HUDEP-2 (cell line): ENCODE measurements around the gene CPNE7.
"Not testable (repeated sequence)": the region's sequence is repeated elsewhere in the genome, so short reads cannot be mapped to it uniquely, and the experiment has no call there.

Source experiments
- DNase-seq, 76 experiments: peaks; one replicate each; lab custom pipeline; 2025; ENCODE audit not compliant: unreplicated experiment in 76 of 76; lab: John Stamatoyannopoulos, UW

Gene CPNE7

DNA sequence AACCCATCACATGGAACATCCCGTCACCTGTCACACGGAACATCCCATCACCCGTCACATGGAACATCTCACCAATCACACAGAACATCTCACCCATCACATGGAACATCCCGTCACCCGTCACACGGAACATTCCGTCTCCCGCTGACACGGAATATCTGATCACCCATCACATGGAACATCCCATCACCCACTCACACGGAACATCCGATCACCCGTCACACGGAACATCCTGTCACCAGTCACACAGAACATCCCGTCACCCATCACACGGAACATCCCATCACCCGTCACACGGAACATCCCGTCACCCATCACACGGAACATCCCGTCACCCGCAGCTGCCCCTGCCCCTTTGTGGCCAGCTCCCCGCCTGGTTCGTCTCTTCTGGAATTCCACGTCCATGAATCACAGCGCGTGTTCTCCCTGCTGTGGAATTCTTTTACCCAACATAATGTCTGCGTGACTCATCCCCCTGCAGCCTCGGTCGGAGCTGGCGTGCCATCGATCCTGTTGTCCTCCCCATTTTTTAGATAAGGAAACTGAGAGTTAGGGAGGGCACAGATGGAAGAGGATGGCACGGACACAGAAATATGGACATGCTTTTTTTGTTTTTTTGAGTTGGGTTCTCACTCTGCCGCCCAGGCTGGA, 5.6 kb downstream of the CPNE7 start:
- no peak for DNase-seq

DNA sequence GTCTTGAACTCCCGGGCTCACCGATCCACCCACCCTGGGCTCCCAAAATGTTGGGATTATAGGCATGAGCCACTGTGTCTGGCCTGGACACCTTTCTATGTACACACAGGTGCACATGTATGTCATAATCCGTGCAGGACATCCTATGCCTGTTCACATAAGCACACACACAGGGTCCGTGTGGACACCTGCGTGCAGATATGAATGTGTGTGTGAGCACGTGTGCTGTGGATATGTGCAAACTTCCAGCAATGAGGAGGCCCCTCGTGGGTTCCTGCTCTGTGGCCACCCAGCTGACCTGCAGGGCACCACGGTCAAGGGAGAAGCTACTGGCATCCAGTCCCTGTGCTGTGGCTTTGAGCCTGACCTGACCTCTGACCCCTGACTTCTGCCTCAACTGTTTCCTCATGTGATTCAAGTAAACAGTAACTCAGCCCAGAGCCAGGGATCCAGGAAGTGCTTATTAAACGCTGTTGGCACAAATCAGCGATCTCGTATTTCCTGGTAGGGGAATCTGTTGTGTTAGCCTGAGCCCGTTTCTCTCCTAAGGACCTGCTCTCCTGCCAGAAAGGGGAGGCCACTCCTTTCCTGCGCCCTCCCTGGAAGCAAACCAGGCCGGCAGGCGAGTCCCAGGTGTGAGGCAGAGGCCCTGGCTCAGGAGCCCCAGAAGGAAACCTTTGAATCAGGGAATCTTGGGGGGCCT, 6.5 kb downstream of the CPNE7 start:
- no peak for DNase-seq

- DNase-seq: no peak
Measured at GRCh38 chr16:89582614-89583196, 7.1 kb downstream of the CPNE7 start.

GRCh38 chr16:89583197-89583894, 7.8 kb downstream of the CPNE7 start:
- DNase-seq: no peak

DNA sequence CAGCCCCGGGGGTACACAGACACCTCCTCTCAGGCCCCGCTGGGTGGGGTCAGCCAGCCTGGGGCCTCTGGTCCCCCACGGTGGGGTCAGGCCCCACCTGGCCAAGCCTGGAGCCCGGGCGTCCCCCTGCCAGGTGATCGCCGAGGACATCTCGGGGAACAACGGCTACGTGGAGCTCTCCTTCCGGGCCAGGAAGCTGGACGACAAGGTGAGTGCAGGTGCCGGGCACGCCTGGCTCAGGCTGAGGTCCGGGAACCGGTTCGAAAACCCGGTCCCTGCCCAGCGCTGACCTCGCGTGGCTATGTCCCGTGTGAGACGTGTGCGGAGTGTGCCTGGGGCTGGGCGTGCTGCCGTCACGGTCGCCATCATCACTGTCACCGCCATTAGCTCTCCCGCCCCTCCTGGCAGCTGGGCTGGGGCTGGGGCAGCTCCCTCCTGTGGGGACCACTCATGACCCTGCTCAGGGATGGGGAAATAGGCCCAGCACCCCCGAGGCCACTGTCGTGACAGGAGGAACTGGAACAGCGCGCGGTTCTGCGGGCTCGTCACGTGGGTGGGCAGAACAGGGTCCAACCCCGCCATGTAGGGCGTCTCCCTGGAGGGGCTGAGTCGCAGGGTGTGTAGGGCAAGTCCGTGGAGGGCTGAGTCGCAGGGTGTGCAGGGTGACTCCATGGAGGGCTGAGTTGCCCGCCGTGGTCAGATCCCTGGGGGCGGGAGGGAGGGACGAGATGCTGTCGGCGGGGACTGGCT, 8.5 kb downstream of the CPNE7 start:
- no peak for DNase-seq

- DNase-seq: no peak
Measured at GRCh38 chr16:89584768-89585549, 9.4 kb downstream of the CPNE7 start.

DNA sequence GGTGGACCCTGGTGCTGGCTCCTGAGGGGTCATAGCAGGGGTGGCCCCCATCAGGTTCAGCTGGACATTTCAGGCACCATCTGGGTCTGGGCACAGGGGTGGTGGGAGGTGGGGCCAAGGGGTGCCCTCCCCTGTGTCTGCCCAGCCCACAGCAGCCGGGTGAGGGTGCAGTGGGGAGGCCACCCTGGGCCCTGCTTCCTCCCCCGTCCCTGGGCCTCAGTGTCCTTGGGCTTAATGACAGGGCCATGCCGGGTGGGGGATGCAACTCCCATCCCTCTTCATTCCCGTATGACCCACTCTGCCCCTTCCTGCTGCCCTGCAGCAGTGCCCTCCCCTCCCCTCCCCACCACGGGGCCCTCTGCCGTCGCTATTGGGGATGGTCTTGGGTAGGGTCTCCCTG, 10.7 kb downstream of the CPNE7 start:
- DNase-seq: no peak

- peak in 3 of 76 experiments; percentile 18 to 23 (median 19) for DNase-seq
Measured at GRCh38 chr16:89586853-89587252, 11.3 kb downstream of the CPNE7 start.

DNA sequence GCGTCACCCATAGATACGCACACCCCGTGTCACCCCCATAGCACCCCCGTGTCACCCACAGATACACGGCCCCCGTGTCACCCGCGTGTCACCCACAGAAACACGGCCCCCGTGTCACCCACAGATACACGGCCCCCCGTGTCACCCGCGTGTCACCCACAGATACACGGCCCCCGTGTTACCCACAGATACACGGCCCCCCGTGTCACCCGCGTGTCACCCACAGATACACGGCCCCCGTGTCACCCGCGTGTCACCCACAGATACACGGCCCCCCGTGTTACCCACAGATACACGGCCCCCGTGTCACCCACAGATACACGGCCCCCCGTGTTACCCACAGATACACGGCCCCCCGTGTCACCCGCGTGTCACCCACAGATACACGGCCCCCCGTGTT, 12.1 kb downstream of the CPNE7 start:
- DNase-seq: not testable (repeated sequence)

GRCh38 chr16:89588413-89589109, 13.0 kb downstream of the CPNE7 start:
- no peak for DNase-seq

DNA sequence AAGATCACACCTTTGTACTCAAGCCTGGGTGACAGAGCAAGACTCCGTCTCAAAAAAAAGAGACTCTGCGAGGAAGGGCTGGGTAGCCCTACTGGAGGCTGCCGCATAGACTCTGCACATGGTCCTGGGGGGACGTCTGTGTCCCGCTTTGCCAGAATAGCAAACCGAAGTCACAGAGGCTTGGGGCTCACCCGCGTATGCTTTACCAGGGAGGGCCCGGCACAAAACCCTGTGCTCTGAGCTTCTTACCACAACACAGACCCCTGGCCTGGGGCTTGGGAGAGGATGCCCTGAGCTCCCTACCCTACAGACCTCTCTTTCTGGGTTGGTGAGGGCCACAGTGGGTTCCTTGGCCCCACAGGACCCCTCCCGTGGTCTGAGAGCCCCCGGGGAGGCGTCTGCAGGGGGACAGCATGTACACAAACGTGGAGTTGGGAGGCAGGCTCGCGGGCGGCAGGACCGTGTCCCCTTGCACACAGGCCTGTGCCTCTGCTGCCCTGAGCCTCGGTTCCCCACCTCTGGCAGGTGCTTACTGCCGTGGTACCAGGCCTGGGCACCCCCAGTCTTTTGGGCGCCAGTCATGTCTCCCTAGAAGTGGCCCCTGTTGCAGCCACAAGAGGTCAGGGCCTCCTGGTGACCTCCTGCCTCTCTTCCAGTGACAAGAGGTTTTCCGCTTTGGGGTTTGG, 13.8 kb downstream of the CPNE7 start:
- DNase-seq: no peak

DNA sequence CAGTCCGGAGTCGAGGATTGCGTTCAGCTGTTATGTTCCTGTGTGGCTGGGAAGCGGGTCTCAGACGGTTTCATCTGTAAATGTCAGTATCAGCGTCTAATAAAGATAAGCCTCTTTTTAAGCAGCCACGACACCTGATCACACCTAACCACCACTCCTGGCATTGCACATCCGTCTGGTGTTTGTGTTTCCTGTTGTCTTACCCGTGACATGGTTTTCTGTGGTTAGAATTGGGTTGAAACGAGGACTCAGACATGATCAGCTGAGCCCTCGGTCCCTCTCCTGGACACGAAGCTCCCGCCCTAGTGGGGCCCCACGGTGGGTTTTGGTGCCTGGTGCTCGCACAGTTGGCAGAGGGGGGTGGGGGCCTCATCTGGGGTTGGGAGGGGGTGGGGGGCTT, 18.3 kb downstream of the CPNE7 start:
- DNase-seq: no peak

DNA sequence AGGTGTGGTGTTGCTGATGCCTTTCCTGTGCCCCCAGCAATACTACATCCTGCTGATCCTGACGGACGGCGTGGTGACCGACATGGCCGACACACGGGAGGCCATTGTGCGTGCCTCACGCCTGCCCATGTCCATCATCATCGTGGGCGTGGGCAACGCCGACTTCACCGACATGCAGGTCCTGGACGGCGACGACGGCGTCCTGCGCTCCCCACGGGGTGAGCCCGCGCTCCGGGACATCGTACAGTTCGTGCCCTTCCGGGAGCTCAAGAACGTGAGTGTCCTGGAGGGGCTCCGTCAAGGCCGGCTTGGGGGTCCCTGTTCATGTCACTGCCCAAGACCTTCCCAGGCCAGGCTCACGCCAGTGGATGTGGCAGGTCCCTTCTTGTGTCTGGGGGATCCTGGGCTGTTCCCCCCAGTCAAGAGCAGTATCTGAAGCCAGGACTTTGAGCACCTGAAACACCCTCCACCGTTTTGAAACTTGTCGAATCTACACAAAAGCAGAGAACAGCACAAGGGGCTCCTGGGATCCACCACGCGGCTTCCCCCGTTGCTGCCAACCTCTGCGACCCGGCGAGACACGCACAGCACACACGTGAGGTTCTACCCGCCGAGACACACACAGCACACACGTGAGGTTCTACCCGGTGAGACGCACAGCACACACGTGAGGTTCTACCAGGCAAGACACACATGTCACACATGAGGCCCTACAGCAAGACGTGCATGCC, 19.9 kb downstream of the CPNE7 start:
- DNase-seq: no peak

DNA sequence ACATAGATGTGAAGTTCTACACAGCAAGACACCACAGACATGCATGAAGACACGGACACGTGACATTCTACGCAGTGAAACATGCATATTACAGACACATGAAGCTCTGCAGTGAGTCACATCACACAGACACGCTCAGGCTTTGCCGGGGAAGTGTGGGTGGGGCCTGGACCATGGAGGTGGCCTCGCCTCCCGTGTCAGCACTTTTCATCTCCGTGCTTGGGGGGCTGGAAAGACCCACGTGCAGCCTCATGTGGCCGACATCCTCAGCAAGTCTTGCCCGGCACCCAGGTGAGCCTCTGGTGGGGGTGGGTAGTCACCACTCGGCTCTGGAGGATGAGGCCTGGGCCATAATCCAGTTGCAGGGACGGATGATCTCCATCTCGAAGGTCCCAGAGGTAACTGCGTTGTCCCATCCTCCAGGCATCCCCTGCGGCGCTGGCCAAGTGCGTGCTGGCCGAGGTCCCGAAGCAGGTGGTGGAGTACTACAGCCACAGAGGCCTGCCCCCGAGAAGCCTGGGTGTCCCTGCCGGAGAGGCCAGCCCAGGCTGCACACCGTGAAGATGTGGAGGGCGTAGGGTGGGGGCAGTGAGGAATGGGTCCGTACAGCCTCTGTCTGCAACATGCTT, 20.6 kb downstream of the CPNE7 start:
- DNase-seq: no peak

- DNase-seq: no peak
Measured at GRCh38 chr16:89596957-89597649, 21.5 kb downstream of the CPNE7 start.

DNA sequence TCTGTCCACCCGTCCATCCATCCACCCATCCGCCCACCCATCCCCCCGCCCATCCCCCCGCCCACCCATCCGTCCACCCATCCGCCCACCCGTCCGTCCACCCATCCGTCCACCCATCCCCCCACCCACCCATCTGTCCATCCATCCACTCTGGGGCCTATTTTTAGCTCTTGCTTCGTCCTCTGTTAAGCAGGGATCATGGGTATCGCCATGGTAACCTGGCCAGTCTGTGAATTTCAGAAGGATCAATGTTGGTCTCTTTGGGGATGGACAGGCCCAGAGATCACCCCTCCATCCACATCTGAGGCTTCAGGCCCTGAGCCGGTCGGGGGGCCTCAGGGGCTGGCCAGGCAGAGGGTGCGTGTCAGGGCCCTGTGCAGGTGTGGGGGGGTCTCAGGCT, 22.6 kb downstream of the CPNE7 start:
- peak in 3 of 76 experiments; percentile 10 to 23 (median 22) for DNase-seq

- peak in 13 of 76 experiments; percentile 4 to 41 (median 10) for DNase-seq
Measured at GRCh38 chr16:89599451-89599858, 23.9 kb downstream of the CPNE7 start.
